SU-DHL-6 (cell line): ENCODE results near the gene SNX30.

Source experiments
- H2AFZ ChIP-seq: fragments of 200-600 bp; sonication (generic); 2 replicates; pipeline ENCODE4 v1.6.1; 2014; ENCODE audit warnings: low read depth, mild to moderate bottlenecking, moderate library complexity, mixed read lengths, antibody characterized with exemption, low read length; ENCODE audit not compliant: severe bottlenecking
- H3F3A ChIP-seq: fragments of 200-600 bp; shearing (Covaris generic); 2 replicates; pipeline ENCODE4 v1.6.0; 2016; ENCODE audit warnings: antibody characterized with exemption, mild to moderate bottlenecking; ENCODE audit not compliant: insufficient read depth
- H3K27ac ChIP-seq: fragments of 200-600 bp; sonication (generic); 2 replicates; pipeline ENCODE4 v1.5.1; 2016; ENCODE audit warnings: low read depth, mild to moderate bottlenecking, low read length, moderate library complexity, mixed read lengths
- H3K27me3 ChIP-seq: fragments of 200-600 bp; sonication (generic), shearing (Covaris generic); 2 replicates; pipeline ENCODE4 v1.6.0; 2014; ENCODE audit warnings: mild to moderate bottlenecking, low read length
- H3K36me3 ChIP-seq: fragments of 200-600 bp; sonication (generic); 2 replicates; pipeline ENCODE4 v1.6.1; 2014; ENCODE audit warnings: mild to moderate bottlenecking, low read length, mixed read lengths
- H3K4me2 ChIP-seq: fragments of 300-600, 200-600 bp; shearing (Covaris generic), sonication (generic); 2 replicates; pipeline ENCODE4 v1.6.0; 2014; ENCODE audit warnings: low read length, low read depth, mild to moderate bottlenecking; ENCODE audit not compliant: poor library complexity, severe bottlenecking
- H3K4me3 ChIP-seq: fragments of 200-600 bp; sonication (generic); 2 replicates; pipeline ENCODE4 v1.5.1; 2014; ENCODE audit warnings: antibody characterized with exemption, low read length, mild to moderate bottlenecking, mixed read lengths; ENCODE audit not compliant: insufficient read depth, poor library complexity, severe bottlenecking
- H3K79me2 ChIP-seq: fragments of 200-600 bp; sonication (generic); 2 replicates; pipeline ENCODE4 v1.6.1; 2014; ENCODE audit warnings: mild to moderate bottlenecking, low read length, moderate library complexity; ENCODE audit not compliant: insufficient read depth
- H3K9ac ChIP-seq: fragments of 200-600 bp; sonication (generic); 2 replicates; pipeline ENCODE4 v1.7.0; 2014; ENCODE audit warnings: mild to moderate bottlenecking, low read length
- H3K9me2 ChIP-seq: fragments of 200-600 bp; sonication (generic); replicated peaks from 2 replicates; pipeline ENCODE4 v1.6.1; 2014; ENCODE audit warnings: low read length; ENCODE audit not compliant: insufficient read depth
- H3K9me3 ChIP-seq: fragments of 200-600 bp; sonication (generic); 2 replicates; pipeline ENCODE4 v1.6.1; 2014; ENCODE audit warnings: low read length, mixed read lengths; ENCODE audit not compliant: insufficient read depth
- H4K20me1 ChIP-seq: fragments of 200-600 bp; sonication (generic); 2 replicates; pipeline ENCODE4 v1.6.1; 2014; ENCODE audit warnings: low read depth, mild to moderate bottlenecking, antibody characterized with exemption, low read length, moderate library complexity, mixed read lengths
- CTCF ChIP-seq: fragments of 200-600 bp; sonication (generic); IDR thresholded peaks from one replicate; pipeline ENCODE4 v1.5.1; 2017; ENCODE audit warnings: antibody characterized with exemption, mild to moderate bottlenecking, low read length, moderate library complexity; ENCODE audit not compliant: insufficient read depth, poor library complexity, severe bottlenecking
- EZH2phosphoT487 ChIP-seq: fragments of 200-600 bp; sonication (generic), shearing (Covaris generic); conservative IDR thresholded peaks from 2 replicates; pipeline ENCODE4 v1.6.1; 2018; ENCODE audit warnings: mild to moderate bottlenecking, antibody characterized with exemption, low read length, moderate library complexity, mixed read lengths

The SNX30 gene

GRCh38 chr9:112725961-112726360 is 24.6 kb upstream of the SNX30 start:
- H2AFZ ChIP-seq = peak overlapping the region; percentile 42
- H3K79me2 ChIP-seq = no peaks in the 10 kb centered on the region
- H3F3A ChIP-seq = no peaks in the 10 kb centered on the region
- H3K9ac ChIP-seq = no peak overlapping the region
- H3K4me2 ChIP-seq = peak overlapping the region; percentile 10
- no peak overlapping the region for H3K27ac ChIP-seq
- no peaks in the 10 kb centered on the region for H3K9me2 ChIP-seq
- no peaks in the 10 kb centered on the region for H3K36me3 ChIP-seq
- no peaks in the 10 kb centered on the region for H4K20me1 ChIP-seq
- H3K27me3 ChIP-seq = no peaks in the 10 kb centered on the region
- no peaks in the 10 kb centered on the region for H3K9me3 ChIP-seq
- H3K4me3 ChIP-seq = no peak overlapping the region
- TF ChIP-seq CTCF (no peak), EZH2phosphoT487 (no peak)

GRCh38 chr9:112726428-112726827 is 24.1 kb upstream of the SNX30 start:
- H3K4me3 ChIP-seq = no peak overlapping the region
- peak overlapping the region; percentile 10 for H3K4me2 ChIP-seq
- no peaks in the 10 kb centered on the region for H3K27me3 ChIP-seq
- no peaks in the 10 kb centered on the region for H3K79me2 ChIP-seq
- no peak overlapping the region for H3K9ac ChIP-seq
- no peaks in the 10 kb centered on the region for H4K20me1 ChIP-seq
- no peak for TF ChIP-seq EZH2phosphoT487
- no peak for TF ChIP-seq CTCF
- no peaks in the 10 kb centered on the region for H3K36me3 ChIP-seq
- no peaks in the 10 kb centered on the region for H3K9me2 ChIP-seq
- H3F3A ChIP-seq = no peaks in the 10 kb centered on the region
- no peaks in the 10 kb centered on the region for H3K9me3 ChIP-seq
- H2AFZ ChIP-seq = peak overlapping the region; percentile 42
- H3K27ac ChIP-seq = no peak overlapping the region

- Histone ChIP-seq H3K4me3 (no peak overlapping the region), H3K27ac (no peak overlapping the region), H3K27me3 (no peaks in the 10 kb centered on the region), H3K4me2 (no peak overlapping the region), H3F3A (no peaks in the 10 kb centered on the region), H4K20me1 (no peaks in the 10 kb centered on the region), H3K79me2 (no peaks in the 10 kb centered on the region), H3K36me3 (no peaks in the 10 kb centered on the region), H3K9ac (no peak overlapping the region), H3K9me2 (no peaks in the 10 kb centered on the region), H2AFZ (no peak overlapping the region), H3K9me3 (no peaks in the 10 kb centered on the region)
- no peak for TF ChIP-seq EZH2phosphoT487
- TF ChIP-seq CTCF = no peak
These were observed 22.2 kb upstream of the SNX30 start for GRCh38 chr9:112728401-112728800.
